ENCODE data around the gene MUS81. TPM values are rescaled to one million over a fixed set of nuclear protein-coding genes. Genes with fewer than 3 reads are reported as not detected.

Gene MUS81
- total and polyA plus RNA-seq, 2 of the 13 experiments (the other 11 are each of a cell fraction or from before 2014, with no cell fraction given), result 25.6 to 30.2 TPM

- TF ChIP-seq GLMP (CRISPR knock-in tag; IDR thresholded peaks at IDR 0.05; ENCODE audit: borderline replicate concordance) (no peak), ZNF276 (CRISPR knock-in tag; IDR thresholded peaks at IDR 0.05; ENCODE audit: low read depth) (no peak), MBNL3 (CRISPR knock-in tag; conservative IDR thresholded peaks at IDR 0.05) (no peak), ZC3H13 (CRISPR knock-in tag; IDR thresholded peaks at IDR 0.05) (no peak), ZBTB49 (CRISPR knock-in tag; IDR thresholded peaks at IDR 0.05; ENCODE audit: borderline replicate concordance) (no peak), ZNF841 (CRISPR knock-in tag; IDR thresholded peaks at IDR 0.05; ENCODE audit: borderline replicate concordance) (no peak)
Measured at GRCh38 chr11:65900125-65900898, 40.1 kb downstream of the MUS81 start, which contains the start of gene FOSL1 (continued).

Measured in HepG2 (cell line).